HFF-Myc (cell line): ENCODE results near the gene SLFN5.
"Not testable (repeated sequence)": the region's sequence is repeated elsewhere in the genome, so short reads cannot be mapped to it uniquely, and the experiment has no call there.

Experiments used
- DNase-seq: peaks from one replicate; pipeline ENCODE4 v3.0.0-alpha.2; 2011; ENCODE audit warnings: low read depth; ENCODE audit errors: extremely low read depth
- H3K4me3 ChIP-seq: replicated peaks from 2 replicates; pipeline ENCODE4 v1.5.1; 2011; ENCODE audit warnings: low read depth, mild to moderate bottlenecking, control low read depth, low read length
- CTCF ChIP-seq: IDR thresholded peaks from 2 replicates; pipeline ENCODE4 v1.5.1; 2012; ENCODE audit warnings: mild to moderate bottlenecking, low read depth, low read length, control low read depth; ENCODE audit errors: missing control alignments

SLFN5 gene

GRCh38 chr17:35242805-35243560 is at the start of gene SLFN5:
TSS of gene SLFN5 (plus strand) at chr17:35243072. CDS start at chr17:35258691, 15,619 bp downstream.
- peak within 1 kb of the TSS; percentile 81 for H3K4me3 ChIP-seq
- DNase-seq: peak; percentile 63
- no peak for TF ChIP-seq CTCF

- H3K4me3 ChIP-seq, DNase-seq: not testable (repeated sequence)
Observed at GRCh38 chr17:35194001-35194400, 48.9 kb upstream of the SLFN5 start, which contains the start of gene SLC35G3. TSS of gene SLC35G3 (minus strand) at chr17:35194393. CDS start at chr17:35194307, 86 bp downstream.

- H3K4me3 ChIP-seq: not testable (repeated sequence)
Observed at GRCh38 chr17:35195062-35195461, 47.8 kb upstream of the SLFN5 start.

GRCh38 chr17:35202582-35202981 is 40.3 kb upstream of the SLFN5 start:
- DNase-seq, H3K4me3 ChIP-seq: not testable (repeated sequence)

More at GRCh38 chr17:35195062-35195461, 47.8 kb upstream of the SLFN5 start:
- not testable (repeated sequence) for DNase-seq

GRCh38 chr17:35210741-35211140 is 32.1 kb upstream of the SLFN5 start:
- no peak overlapping the region for H3K4me3 ChIP-seq
- DNase-seq: no peak
- TF ChIP-seq CTCF: no peak

- TF ChIP-seq CTCF: no peak
- H3K4me3 ChIP-seq: no peak overlapping the region
- no peak for DNase-seq
Observed at GRCh38 chr17:35212668-35213067, 30.2 kb upstream of the SLFN5 start.

- H3K4me3 ChIP-seq: no peak overlapping the region
- TF ChIP-seq CTCF: no peak
- no peak for DNase-seq
Observed at GRCh38 chr17:35213412-35213940, 29.4 kb upstream of the SLFN5 start.

GRCh38 chr17:35214192-35214591 is 28.7 kb upstream of the SLFN5 start:
- no peak for TF ChIP-seq CTCF
- no peak overlapping the region for H3K4me3 ChIP-seq
- DNase-seq: no peak
